DLD1 (cell line): ENCODE measurements around the gene GNMT.
"Not testable (repeated sequence)": the region's sequence is repeated elsewhere in the genome, so short reads cannot be mapped to it uniquely, and the experiment has no call there.

Source experiments
- in situ Hi-C: cut with HindIII; loops from 2 replicates; pipeline ENCODE4 v1.10.0; 2017; ENCODE audit warnings: low sequenced_read_pairs

The GNMT gene

GRCh38 chr6:42940493-42941045 lies 20.0 kb upstream of the GNMT start:
- in situ Hi-C loops: no loop called here

GRCh38 chr6:42941356-42941755 lies 19.2 kb upstream of the GNMT start:
- in situ Hi-C loops: not testable (repeated sequence)

- in situ Hi-C loops: no loop called here
Measured at GRCh38 chr6:42942444-42942843, 18.1 kb upstream of the GNMT start.

GRCh38 chr6:42947950-42948349 lies 12.6 kb upstream of the GNMT start:
- in situ Hi-C loops: no loop called here

- in situ Hi-C loops: no loop called here
Measured at GRCh38 chr6:42952389-42952788, 8.2 kb upstream of the GNMT start.

- in situ Hi-C loops: not testable (repeated sequence)
Measured at GRCh38 chr6:42954405-42954804, 6.1 kb upstream of the GNMT start.

- in situ Hi-C loops: no loop called here
Measured at GRCh38 chr6:42958125-42958524, 2.4 kb upstream of the GNMT start.

GRCh38 chr6:42959917-42960242 lies 674 bp upstream of the GNMT start:
- in situ Hi-C loops: no loop called here

GRCh38 chr6:42961020-42961470 lies 491 bp downstream of the GNMT start:
- in situ Hi-C loops: no loop called here

GRCh38 chr6:42962096-42962495 lies 1.5 kb downstream of the GNMT start:
- in situ Hi-C loops: no loop called here

- in situ Hi-C loops: no loop called here
Measured at GRCh38 chr6:42962502-42963178, 2.1 kb downstream of the GNMT start.

GRCh38 chr6:42963179-42963854 lies 2.8 kb downstream of the GNMT start:
- in situ Hi-C loops: no loop called here

GRCh38 chr6:42963855-42964605 lies 3.5 kb downstream of the GNMT start:
- in situ Hi-C loops: no loop called here

- in situ Hi-C loops: no loop called here
Measured at GRCh38 chr6:42966571-42966970, 6.0 kb downstream of the GNMT start.

GRCh38 chr6:42967228-42967627 lies 6.7 kb downstream of the GNMT start:
- in situ Hi-C loops: no loop called here

GRCh38 chr6:42968126-42968701 lies 7.7 kb downstream of the GNMT start:
- in situ Hi-C loops: no loop called here

- in situ Hi-C loops: no loop called here
Measured at GRCh38 chr6:42968783-42969182, 8.2 kb downstream of the GNMT start.

- in situ Hi-C loops: no loop called here
Measured at GRCh38 chr6:42969431-42969830, 8.9 kb downstream of the GNMT start.

- in situ Hi-C loops: no loop called here
Measured at GRCh38 chr6:42969934-42970333, 9.4 kb downstream of the GNMT start.

GRCh38 chr6:42970871-42971612 lies 10.5 kb downstream of the GNMT start:
- in situ Hi-C loops: no loop called here
